ENCODE results near the gene PSPH. TPM values are rescaled to one million over a fixed set of nuclear protein-coding genes. Genes with fewer than 3 reads are reported as not detected.
"Not testable (repeated sequence)": the region's sequence is repeated elsewhere in the genome, so short reads cannot be mapped to it uniquely, and the experiment has no call there.

The PSPH gene
- total RNA-seq, 1 experiment from 2014 or later: 39.9 TPM

DNA sequence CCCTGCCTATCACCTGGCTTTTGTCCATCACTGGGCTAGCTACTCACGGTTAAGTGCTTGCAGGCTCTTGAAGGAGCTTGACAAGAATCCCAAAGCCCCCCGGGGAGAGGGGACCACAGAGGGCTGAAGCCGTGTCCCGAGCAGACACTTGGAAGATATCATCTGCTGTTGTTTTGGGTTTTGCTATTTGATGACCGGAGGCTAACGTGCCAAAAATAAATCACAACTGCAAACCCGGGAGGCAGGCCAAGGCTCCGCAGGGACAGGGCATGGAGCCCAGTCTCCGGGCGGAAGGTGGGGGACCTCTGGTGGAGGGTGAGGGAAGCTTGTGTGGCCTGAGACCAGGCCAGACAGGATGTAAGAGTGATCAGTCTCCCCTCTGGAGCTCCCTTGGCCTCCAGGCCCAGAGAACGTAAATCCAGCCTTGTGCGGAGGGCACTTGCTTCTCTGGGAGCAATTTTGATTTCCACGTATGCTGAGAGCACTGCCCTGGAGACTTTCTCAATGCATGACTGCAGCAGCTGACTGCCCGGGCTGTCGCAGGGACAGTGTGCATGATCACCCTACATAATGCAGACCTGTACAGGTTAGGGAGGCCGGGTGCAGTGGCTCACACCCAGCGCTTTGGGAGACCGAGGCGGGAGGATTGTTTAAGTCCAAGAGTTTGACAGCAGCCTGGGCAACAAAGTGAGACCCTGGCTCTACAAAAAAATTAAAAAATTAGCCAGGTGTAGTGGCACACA is 41.7 kb upstream of the PSPH start, which contains the start of gene PHKG1:
PHKG1 (minus strand) TSS at position 164 of the 743 bp plus-strand sequence. CDS start 4,011 bp downstream, outside the sequence.
- no peak within 1 kb of the TSS for H3K4me3 Mint-ChIP-seq (ENCODE audit: low read depth, unreplicated experiment)
- peaks cover 52% of the 10 kb centered on the region for H3K36me3 Mint-ChIP-seq (ENCODE audit: insufficient read depth, unreplicated experiment)
- no TSS peak for BruUV-seq (replicated peaks)
- H3K27me3 Mint-ChIP-seq (ENCODE audit: unreplicated experiment): no peaks in the 10 kb centered on the region
- no peaks in the 10 kb centered on the region for H3K9me3 Mint-ChIP-seq (ENCODE audit: low read depth, unreplicated experiment)
- CTCF ChIA-PET: interaction anchor here (0.5 to 1.6 kb wide), 7 partner anchors 15 to 1292 kb away, joined by 3 to 7 read pairs (median 5); partner anchors contain the start of genes CCT6A and PSPH
- peak within 1 kb of the TSS; percentile 20 for H3K27ac Mint-ChIP-seq (ENCODE audit: unreplicated experiment)
- DNase-seq: peak; percentile 64
- intact Hi-C loops (cut with micrococcal nuclease; ENCODE audit: unreplicated experiment): no loop called here
- H3K4me1 Mint-ChIP-seq (ENCODE audit: low read depth, unreplicated experiment): no peaks in the 10 kb centered on the region
- TF ChIP-seq CTCF (IDR thresholded peaks at IDR 0.05; ENCODE audit: unreplicated experiment): peak; percentile 68

GRCh38 chr7:56092388-56092787 is 41.1 kb upstream of the PSPH start:
- intact Hi-C loops (cut with micrococcal nuclease; ENCODE audit: unreplicated experiment); H3K4me3 Mint-ChIP-seq (ENCODE audit: low read depth, unreplicated experiment); H3K9me3 Mint-ChIP-seq (ENCODE audit: low read depth, unreplicated experiment); H3K27ac Mint-ChIP-seq (ENCODE audit: unreplicated experiment); H3K27me3 Mint-ChIP-seq (ENCODE audit: unreplicated experiment); BruUV-seq (replicated peaks); DNase-seq; H3K4me1 Mint-ChIP-seq (ENCODE audit: low read depth, unreplicated experiment): not testable (repeated sequence)
- CTCF ChIA-PET: interaction anchor here (0.5 to 1.6 kb wide), 6 partner anchors 16 to 1292 kb away, joined by 3 to 7 read pairs (median 6); partner anchors contain the start of genes CCT6A and PSPH
- H3K36me3 Mint-ChIP-seq (ENCODE audit: insufficient read depth, unreplicated experiment): peaks cover 50% of the 10 kb centered on the region

DNA sequence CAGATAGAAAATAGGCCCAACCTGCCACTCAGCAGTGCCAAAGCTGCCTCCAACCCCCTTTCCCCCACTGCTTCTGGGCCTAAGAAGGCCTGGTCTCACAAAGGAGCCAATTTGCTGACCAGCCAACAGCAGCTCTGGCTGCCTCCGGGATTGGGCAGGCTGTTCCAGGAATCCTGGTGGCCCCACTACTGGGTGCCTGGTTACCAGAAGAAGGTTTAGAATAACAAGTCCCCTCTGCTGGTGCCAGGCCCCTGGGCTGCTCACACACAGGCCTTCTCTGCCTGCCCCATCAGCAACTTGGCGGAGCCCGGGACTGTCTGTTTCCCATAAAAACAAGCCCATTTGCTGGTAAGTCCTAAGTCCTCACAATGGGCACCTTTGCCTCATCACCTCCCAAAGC is 40.3 kb upstream of the PSPH start:
- Mint-ChIP-seq H3K4me1 (ENCODE audit: low read depth, unreplicated experiment) (no peaks in the 10 kb centered on the region), H3K27ac (ENCODE audit: unreplicated experiment) (no peak overlapping the region), H3K4me3 (ENCODE audit: low read depth, unreplicated experiment) (no peak overlapping the region), H3K9me3 (ENCODE audit: low read depth, unreplicated experiment) (no peaks in the 10 kb centered on the region), H3K36me3 (ENCODE audit: insufficient read depth, unreplicated experiment) (peaks cover 50% of the 10 kb centered on the region), H3K27me3 (ENCODE audit: unreplicated experiment) (no peaks in the 10 kb centered on the region)
- no peak for DNase-seq
- TF ChIP-seq CTCF (IDR thresholded peaks at IDR 0.05; ENCODE audit: unreplicated experiment): no peak
- CTCF ChIA-PET: interaction anchor here (0.6 kb wide), 1 partner anchor 59 kb away, joined by 3 read pairs; no protein-coding TSS in a partner anchor
- BruUV-seq (replicated peaks): no TSS peak
- intact Hi-C loops (cut with micrococcal nuclease; ENCODE audit: unreplicated experiment): no loop called here

DNA sequence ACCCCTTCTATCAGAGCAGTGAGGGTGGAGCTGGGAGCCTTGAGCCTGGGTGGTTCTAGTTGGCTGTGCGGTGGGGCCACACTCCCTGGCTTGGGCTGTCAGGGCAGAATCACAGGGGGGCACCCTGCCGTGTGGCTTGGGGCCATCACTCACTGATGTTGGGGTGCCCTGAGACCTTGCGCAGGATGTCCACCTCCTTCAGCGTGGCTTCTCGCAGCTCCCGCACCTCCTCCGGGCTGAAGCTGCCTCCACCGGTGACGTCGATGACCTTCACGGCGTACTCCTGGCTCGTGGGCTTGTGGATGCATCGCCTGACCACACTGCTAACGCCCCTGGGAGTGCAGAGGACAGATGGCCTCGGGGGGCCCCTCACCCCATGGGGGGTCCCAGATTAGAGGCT is 36.2 kb upstream of the PSPH start:
- Mint-ChIP-seq H3K9me3 (ENCODE audit: low read depth, unreplicated experiment) (no peaks in the 10 kb centered on the region), H3K4me1 (ENCODE audit: low read depth, unreplicated experiment) (no peaks in the 10 kb centered on the region), H3K27me3 (ENCODE audit: unreplicated experiment) (no peaks in the 10 kb centered on the region), H3K27ac (ENCODE audit: unreplicated experiment) (no peak overlapping the region), H3K36me3 (ENCODE audit: insufficient read depth, unreplicated experiment) (peaks cover 57% of the 10 kb centered on the region), H3K4me3 (ENCODE audit: low read depth, unreplicated experiment) (no peak overlapping the region)
- no peak for TF ChIP-seq CTCF (IDR thresholded peaks at IDR 0.05; ENCODE audit: unreplicated experiment)
- CTCF ChIA-PET: interaction anchor here (0.9 kb wide), 1 partner anchor 11 kb away, joined by 4 read pairs; no protein-coding TSS in a partner anchor
- DNase-seq: no peak
- BruUV-seq (replicated peaks): no TSS peak
- intact Hi-C loops (cut with micrococcal nuclease; ENCODE audit: unreplicated experiment): no loop called here

- intact Hi-C loops (cut with micrococcal nuclease; ENCODE audit: unreplicated experiment): no loop called here
- H3K4me1 Mint-ChIP-seq (ENCODE audit: low read depth, unreplicated experiment): no peaks in the 10 kb centered on the region
- CTCF ChIA-PET: no interaction called here
- no TSS peak for BruUV-seq (replicated peaks)
- H3K27me3 Mint-ChIP-seq (ENCODE audit: unreplicated experiment): no peaks in the 10 kb centered on the region
- DNase-seq: no peak
- H3K36me3 Mint-ChIP-seq (ENCODE audit: insufficient read depth, unreplicated experiment): peaks cover 58% of the 10 kb centered on the region
- no peak overlapping the region for H3K27ac Mint-ChIP-seq (ENCODE audit: unreplicated experiment)
- H3K4me3 Mint-ChIP-seq (ENCODE audit: low read depth, unreplicated experiment): no peak overlapping the region
- H3K9me3 Mint-ChIP-seq (ENCODE audit: low read depth, unreplicated experiment): no peaks in the 10 kb centered on the region
- TF ChIP-seq CTCF (IDR thresholded peaks at IDR 0.05; ENCODE audit: unreplicated experiment): no peak
These were observed 35.5 kb upstream of the PSPH start for GRCh38 chr7:56086761-56087160.

Measured in Calu3 (cell line).